Measurements from ENCODE around the gene CXCL14. TPM values are rescaled to one million over a fixed set of nuclear protein-coding genes. Genes with fewer than 3 reads are reported as not detected.

CXCL14 gene
- total RNA-seq, 1 experiment from 2014 or later: not detected

DNA sequence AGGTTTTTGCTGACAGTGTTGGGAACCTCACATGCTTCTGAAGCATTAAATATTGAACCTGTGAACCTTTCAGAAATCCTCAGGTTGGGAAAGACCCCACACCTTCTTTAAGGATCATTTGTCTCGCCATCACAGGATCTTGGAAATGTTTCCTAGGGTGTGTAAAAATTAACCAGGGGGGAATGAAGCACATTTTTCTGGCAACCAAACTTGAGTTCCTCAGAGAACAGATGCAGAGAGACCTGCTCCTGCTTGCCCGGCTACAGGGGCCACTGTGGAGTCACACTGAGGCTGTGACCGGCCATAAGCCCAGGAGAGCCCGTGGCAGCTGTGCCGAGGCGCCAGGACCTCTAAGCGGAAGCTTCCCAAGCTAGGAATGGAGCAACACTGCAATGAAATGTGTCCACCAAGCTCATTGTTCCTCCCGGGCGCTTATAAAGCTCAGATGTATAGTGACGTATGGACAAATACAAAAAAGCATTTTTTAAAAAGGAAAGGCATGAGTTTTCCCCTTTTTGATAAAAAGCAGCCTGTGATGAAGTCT lies 7.7 kb downstream of the CXCL14 start:
- no peak overlapping the region for H3K4me3 ChIP-seq (ENCODE audit: low read depth in 2 of 2, low read length in 2 of 2)
- H3K36me3 ChIP-seq (ENCODE audit: control insufficient read depth, insufficient read depth, low read length): no peaks in the 10 kb centered on the region
- no peaks in the 10 kb centered on the region; the same call in 1 of the 2 replicates for H3K27me3 ChIP-seq (ENCODE audit: control insufficient read depth, insufficient read depth, low read length)
- H3K27ac ChIP-seq (ENCODE audit: low read length): no peak overlapping the region
- intact Hi-C loops (cut with micrococcal nuclease; ENCODE audit: unreplicated experiment): no loop called here
- no peaks in the 10 kb centered on the region for H3K9me3 ChIP-seq (ENCODE audit: control insufficient read depth, insufficient read depth, low read depth, low read length)
- ATAC-seq (no peak), DNase-seq (ENCODE audit: low read depth, low spot score) (no peak)
- no peaks in the 10 kb centered on the region for H3K4me1 ChIP-seq (ENCODE audit: control insufficient read depth, insufficient read depth, low read length)
- CTCF ChIA-PET: no interaction called here
- in situ Hi-C loops (cut with HindIII; ENCODE audit: low pct_unique_long_range_greater_than_20kb, low sequenced_read_pairs): no loop called here
- no TSS peak for BruUV-seq (replicated peaks)
- TF ChIP-seq, protein P1, sequence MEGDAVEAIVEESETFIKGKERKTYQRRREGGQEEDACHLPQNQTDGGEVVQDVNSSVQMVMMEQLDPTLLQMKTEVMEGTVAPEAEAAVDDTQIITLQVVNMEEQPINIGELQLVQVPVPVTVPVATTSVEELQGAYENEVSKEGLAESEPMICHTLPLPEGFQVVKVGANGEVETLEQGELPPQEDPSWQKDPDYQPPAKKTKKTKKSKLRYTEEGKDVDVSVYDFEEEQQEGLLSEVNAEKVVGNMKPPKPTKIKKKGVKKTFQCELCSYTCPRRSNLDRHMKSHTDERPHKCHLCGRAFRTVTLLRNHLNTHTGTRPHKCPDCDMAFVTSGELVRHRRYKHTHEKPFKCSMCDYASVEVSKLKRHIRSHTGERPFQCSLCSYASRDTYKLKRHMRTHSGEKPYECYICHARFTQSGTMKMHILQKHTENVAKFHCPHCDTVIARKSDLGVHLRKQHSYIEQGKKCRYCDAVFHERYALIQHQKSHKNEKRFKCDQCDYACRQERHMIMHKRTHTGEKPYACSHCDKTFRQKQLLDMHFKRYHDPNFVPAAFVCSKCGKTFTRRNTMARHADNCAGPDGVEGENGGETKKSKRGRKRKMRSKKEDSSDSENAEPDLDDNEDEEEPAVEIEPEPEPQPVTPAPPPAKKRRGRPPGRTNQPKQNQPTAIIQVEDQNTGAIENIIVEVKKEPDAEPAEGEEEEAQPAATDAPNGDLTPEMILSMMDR (IDR thresholded peaks at IDR 0.05): no peak
- TF ChIP-seq POLR2AphosphoS5 (IDR thresholded peaks at IDR 0.05; ENCODE audit: low read depth, low read length): no peak
- POLR2A ChIA-PET: no interaction called here

DNA sequence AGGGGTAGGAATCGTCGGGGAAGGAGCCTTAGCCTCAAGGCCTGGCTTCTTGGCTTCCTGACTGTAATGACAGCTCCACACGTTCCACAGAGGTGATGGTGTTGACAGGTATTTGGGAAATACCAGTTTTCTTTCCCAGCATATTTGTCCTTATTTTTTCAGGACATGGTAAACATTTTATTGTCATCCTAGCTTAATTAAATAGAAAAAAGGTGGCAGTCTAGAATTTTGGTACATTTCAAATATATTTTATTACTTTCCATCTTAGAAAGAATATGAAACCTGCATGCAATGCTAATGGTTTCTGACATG lies 8.4 kb downstream of the CXCL14 start:
- intact Hi-C loops (cut with micrococcal nuclease; ENCODE audit: unreplicated experiment) (no loop called here), in situ Hi-C loops (cut with HindIII; ENCODE audit: low pct_unique_long_range_greater_than_20kb, low sequenced_read_pairs) (no loop called here)
- ChIA-PET CTCF (interaction anchor here (0.7 kb wide), 1 partner anchor 21 kb away, joined by 3 read pairs; no protein-coding TSS in a partner anchor), POLR2A (no interaction called here)
- Histone ChIP-seq H3K27ac (ENCODE audit: low read length) (no peak overlapping the region), H3K4me3 (ENCODE audit: low read depth in 2 of 2, low read length in 2 of 2) (no peak overlapping the region), H3K4me1 (ENCODE audit: control insufficient read depth, insufficient read depth, low read length) (no peaks in the 10 kb centered on the region), H3K9me3 (ENCODE audit: control insufficient read depth, insufficient read depth, low read depth, low read length) (no peaks in the 10 kb centered on the region), H3K27me3 (ENCODE audit: control insufficient read depth, insufficient read depth, low read length) (peaks cover under 1% of the 10 kb centered on the region; the same call in 1 of the 2 replicates), H3K36me3 (ENCODE audit: control insufficient read depth, insufficient read depth, low read length) (no peaks in the 10 kb centered on the region)
- TF ChIP-seq POLR2AphosphoS5 (IDR thresholded peaks at IDR 0.05; ENCODE audit: low read depth, low read length) (no peak), TCF7L2 (IDR thresholded peaks at IDR 0.05; ENCODE audit: low read depth, low read length) (no peak), SIN3A (IDR thresholded peaks at IDR 0.05; ENCODE audit: borderline replicate concordance, insufficient read depth, low read depth, low read length) (no peak)
- TF ChIP-seq, protein P1 (IDR thresholded peaks at IDR 0.05): no peak; the same call in 1 of the 2 replicates
- TF ChIP-seq, protein P2, sequence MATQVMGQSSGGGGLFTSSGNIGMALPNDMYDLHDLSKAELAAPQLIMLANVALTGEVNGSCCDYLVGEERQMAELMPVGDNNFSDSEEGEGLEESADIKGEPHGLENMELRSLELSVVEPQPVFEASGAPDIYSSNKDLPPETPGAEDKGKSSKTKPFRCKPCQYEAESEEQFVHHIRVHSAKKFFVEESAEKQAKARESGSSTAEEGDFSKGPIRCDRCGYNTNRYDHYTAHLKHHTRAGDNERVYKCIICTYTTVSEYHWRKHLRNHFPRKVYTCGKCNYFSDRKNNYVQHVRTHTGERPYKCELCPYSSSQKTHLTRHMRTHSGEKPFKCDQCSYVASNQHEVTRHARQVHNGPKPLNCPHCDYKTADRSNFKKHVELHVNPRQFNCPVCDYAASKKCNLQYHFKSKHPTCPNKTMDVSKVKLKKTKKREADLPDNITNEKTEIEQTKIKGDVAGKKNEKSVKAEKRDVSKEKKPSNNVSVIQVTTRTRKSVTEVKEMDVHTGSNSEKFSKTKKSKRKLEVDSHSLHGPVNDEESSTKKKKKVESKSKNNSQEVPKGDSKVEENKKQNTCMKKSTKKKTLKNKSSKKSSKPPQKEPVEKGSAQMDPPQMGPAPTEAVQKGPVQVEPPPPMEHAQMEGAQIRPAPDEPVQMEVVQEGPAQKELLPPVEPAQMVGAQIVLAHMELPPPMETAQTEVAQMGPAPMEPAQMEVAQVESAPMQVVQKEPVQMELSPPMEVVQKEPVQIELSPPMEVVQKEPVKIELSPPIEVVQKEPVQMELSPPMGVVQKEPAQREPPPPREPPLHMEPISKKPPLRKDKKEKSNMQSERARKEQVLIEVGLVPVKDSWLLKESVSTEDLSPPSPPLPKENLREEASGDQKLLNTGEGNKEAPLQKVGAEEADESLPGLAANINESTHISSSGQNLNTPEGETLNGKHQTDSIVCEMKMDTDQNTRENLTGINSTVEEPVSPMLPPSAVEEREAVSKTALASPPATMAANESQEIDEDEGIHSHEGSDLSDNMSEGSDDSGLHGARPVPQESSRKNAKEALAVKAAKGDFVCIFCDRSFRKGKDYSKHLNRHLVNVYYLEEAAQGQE (IDR thresholded peaks at IDR 0.05; ENCODE audit: insufficient read depth in 1 of 2, low read depth in 2 of 2, low read length in 1 of 2): no peak
- DNase-seq (ENCODE audit: low read depth, low spot score) (no peak), ATAC-seq (no peak)
- no TSS peak for BruUV-seq (replicated peaks)

All from Panc1 (cell line).